Activated T-helper 17 cell treated with anti-CD3 and anti-CD28 coated beads, Interleukin-2, amount 50 U/mL, for 72 hours (primary cell): ENCODE results near the gene MB21D2. TPM values are rescaled to one million over a fixed set of nuclear protein-coding genes. Genes with fewer than 3 reads are reported as not detected.

Experiments
- ATAC-seq: fragments of 150-1000 bp; cut with Tn5 transposase; replicated peaks from 2 replicates; pipeline ENCODE4 v1.10.0; 2021; ENCODE audit warnings: mild to moderate bottlenecking, moderate library complexity
- H3K27ac Mint-ChIP-seq: one replicate; pipeline ENCODE4 v1.8.0; 2022; ENCODE audit warnings: mixed read lengths
- H3K27me3 Mint-ChIP-seq: one replicate; pipeline ENCODE4 v1.8.0; 2022; ENCODE audit warnings: mixed read lengths
- H3K36me3 Mint-ChIP-seq: one replicate; pipeline ENCODE4 v1.8.0; 2022; ENCODE audit warnings: low read depth, mild to moderate bottlenecking, mixed read lengths
- H3K4me1 Mint-ChIP-seq: one replicate; pipeline ENCODE4 v1.8.0; 2022; ENCODE audit warnings: mixed read lengths
- H3K4me3 Mint-ChIP-seq: one replicate; pipeline ENCODE4 v1.8.0; 2022; ENCODE audit warnings: mild to moderate bottlenecking, mixed read lengths
- H3K9me3 Mint-ChIP-seq: one replicate; pipeline ENCODE4 v1.8.0; 2022; ENCODE audit warnings: mixed read lengths
- total RNA-seq, 2 donors: library from RNA; stranded (reverse); gene quantifications; one replicate each; pipeline ENCODE4 v1.2.3, GENCODE V29; 2022

MB21D2 gene
- total RNA-seq, 2 donors from 2014 or later, result 13.4 to 13.9 TPM

DNA sequence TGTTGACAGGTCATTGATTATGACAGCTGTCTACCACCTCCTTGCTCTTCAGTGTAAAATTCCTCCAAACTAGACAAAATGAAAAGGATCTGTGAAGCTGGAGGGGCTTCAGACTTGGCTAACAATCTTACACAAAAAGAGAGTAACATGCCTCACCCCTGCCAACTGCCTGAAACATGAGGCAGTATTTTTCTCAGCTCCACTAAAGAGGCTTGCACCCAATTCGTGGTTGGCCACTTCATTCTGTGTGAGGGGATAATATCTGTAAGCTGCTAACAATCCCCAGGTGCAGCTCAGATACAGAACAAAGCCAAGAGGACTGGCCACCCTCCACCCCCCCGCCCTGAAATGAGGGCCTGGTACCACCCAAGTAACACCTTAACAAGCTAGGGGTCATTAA is 2.8 kb downstream of the MB21D2 start:
- H3K4me1 Mint-ChIP-seq, result peaks cover 4% of the 10 kb centered on the region

GRCh38 chr3:192913540-192913939 is 4.1 kb downstream of the MB21D2 start:
- Mint-ChIP-seq H3K4me3 (peak overlapping the region; percentile 99), H3K9me3 (no peaks in the 10 kb centered on the region), H3K4me1 (peaks cover 4% of the 10 kb centered on the region), H3K27ac (no peak overlapping the region), H3K27me3 (peaks cover 13% of the 10 kb centered on the region), H3K36me3 (peaks cover 26% of the 10 kb centered on the region)
- ATAC-seq, result no peak

More for the DNA sequence above, 2.8 kb downstream of the MB21D2 start:
- no peak for ATAC-seq
- Mint-ChIP-seq H3K9me3 (no peaks in the 10 kb centered on the region), H3K4me3 (peak overlapping the region; percentile 99), H3K27me3 (peaks cover 26% of the 10 kb centered on the region), H3K27ac (peak overlapping the region; percentile 99), H3K36me3 (peaks cover 26% of the 10 kb centered on the region)

- Mint-ChIP-seq H3K4me1 (peaks cover 5% of the 10 kb centered on the region), H3K4me3 (peak overlapping the region; percentile 10), H3K27me3 (peaks cover 8% of the 10 kb centered on the region), H3K36me3 (peaks cover 20% of the 10 kb centered on the region), H3K27ac (no peak overlapping the region), H3K9me3 (peaks cover 3% of the 10 kb centered on the region)
- no peak for ATAC-seq
Measured at GRCh38 chr3:192911293-192911692, 6.4 kb downstream of the MB21D2 start.

DNA sequence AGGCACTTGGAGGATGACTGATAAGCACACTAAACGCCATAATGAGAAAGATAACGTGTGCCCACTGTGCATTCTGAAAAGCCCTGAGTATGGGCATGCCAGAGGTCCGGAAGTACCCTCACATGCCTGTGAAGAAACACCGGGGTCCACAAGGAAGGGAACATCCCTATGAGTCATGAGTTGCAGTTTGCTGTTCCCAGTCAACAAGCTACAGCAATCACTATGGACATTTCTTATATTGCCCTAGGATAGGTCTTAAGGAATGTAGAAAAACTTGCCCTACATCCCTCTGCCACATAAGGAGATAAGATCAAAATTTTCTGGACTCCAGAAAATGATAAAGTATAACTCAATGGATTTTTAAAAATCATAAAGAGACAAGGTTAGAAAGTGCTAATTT is 9.9 kb downstream of the MB21D2 start:
- H3K27me3 Mint-ChIP-seq, result no peaks in the 10 kb centered on the region
- peak overlapping the region; percentile 90 for H3K27ac Mint-ChIP-seq
- no peak for ATAC-seq
- H3K9me3 Mint-ChIP-seq, result peaks cover 3% of the 10 kb centered on the region
- peaks cover 9% of the 10 kb centered on the region for H3K4me1 Mint-ChIP-seq
- H3K4me3 Mint-ChIP-seq, result peak overlapping the region; percentile 62
- peaks cover 16% of the 10 kb centered on the region for H3K36me3 Mint-ChIP-seq

DNA sequence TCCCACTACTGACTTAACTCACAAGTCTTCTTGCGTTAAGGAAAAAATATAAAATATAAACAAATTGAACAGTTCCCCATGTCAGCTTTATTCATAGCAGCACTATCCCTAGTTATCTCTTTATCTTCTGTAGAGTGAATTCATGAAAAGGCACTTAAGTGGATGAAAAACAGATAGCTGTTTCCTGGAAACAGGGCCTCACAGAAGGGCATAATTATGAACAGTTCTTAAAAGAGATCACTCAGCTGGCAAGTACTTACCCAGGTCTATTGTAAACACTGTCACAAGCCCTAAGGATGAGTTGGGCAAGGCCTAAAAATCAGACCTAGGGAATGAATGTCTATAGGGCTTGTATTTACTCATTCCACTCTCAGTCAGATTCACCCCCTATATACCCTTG is 10.7 kb downstream of the MB21D2 start:
- Mint-ChIP-seq H3K27ac (peak overlapping the region; percentile 90), H3K27me3 (no peaks in the 10 kb centered on the region)

DNA sequence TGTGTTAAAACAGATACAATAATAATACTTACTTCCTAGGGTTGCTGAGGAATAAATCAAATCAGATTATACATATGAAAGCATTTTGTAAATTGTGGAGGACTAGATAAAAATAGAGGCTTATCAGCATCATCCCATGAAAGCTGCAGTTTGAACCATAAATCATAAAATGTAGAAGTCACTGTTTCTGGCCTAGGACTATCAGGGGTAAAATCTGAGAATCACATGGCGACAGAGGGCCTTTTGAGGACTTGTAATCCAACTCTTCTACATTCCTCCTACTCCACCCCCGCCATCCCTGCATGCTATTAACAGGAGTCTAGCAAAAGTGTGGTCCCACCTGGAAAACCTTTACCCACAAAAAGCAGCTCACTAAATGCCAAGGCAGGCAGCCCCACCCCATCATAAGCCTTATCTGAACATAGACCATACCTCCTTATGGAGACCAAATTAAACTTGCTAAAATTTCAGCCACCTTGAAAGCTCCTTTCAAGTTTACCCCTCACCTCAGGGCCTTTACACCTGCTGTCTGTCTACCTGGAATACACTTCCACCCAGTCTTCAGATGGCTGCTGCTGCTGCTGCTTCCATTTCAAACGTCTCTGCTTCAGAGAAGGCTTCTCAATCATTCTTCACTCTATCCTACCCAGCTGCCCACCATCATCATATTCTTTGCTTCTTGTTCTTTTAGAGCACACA is 11.5 kb downstream of the MB21D2 start:
- H3K27me3 Mint-ChIP-seq, result no peaks in the 10 kb centered on the region
- peak overlapping the region; percentile 90 for H3K27ac Mint-ChIP-seq
- H3K4me3 Mint-ChIP-seq, result peak overlapping the region; percentile 62
- H3K36me3 Mint-ChIP-seq, result peaks cover 10% of the 10 kb centered on the region
- H3K4me1 Mint-ChIP-seq, result peaks cover 15% of the 10 kb centered on the region
- no peak for ATAC-seq
- peaks cover 6% of the 10 kb centered on the region for H3K9me3 Mint-ChIP-seq

More for the DNA sequence above, 10.7 kb downstream of the MB21D2 start:
- peak overlapping the region; percentile 62 for H3K4me3 Mint-ChIP-seq
- peaks cover 15% of the 10 kb centered on the region for H3K36me3 Mint-ChIP-seq
- peaks cover 6% of the 10 kb centered on the region for H3K9me3 Mint-ChIP-seq
- peaks cover 15% of the 10 kb centered on the region for H3K4me1 Mint-ChIP-seq
- peak; percentile 94 for ATAC-seq

- Mint-ChIP-seq H3K9me3 (peaks cover 6% of the 10 kb centered on the region), H3K4me1 (peaks cover 17% of the 10 kb centered on the region), H3K27ac (no peak overlapping the region), H3K4me3 (no peak overlapping the region), H3K27me3 (no peaks in the 10 kb centered on the region), H3K36me3 (peaks cover 22% of the 10 kb centered on the region)
- no peak for ATAC-seq
Measured at GRCh38 chr3:192904632-192905289, 12.9 kb downstream of the MB21D2 start.

GRCh38 chr3:192902549-192902948 is 15.1 kb downstream of the MB21D2 start:
- H3K27me3 Mint-ChIP-seq, result no peaks in the 10 kb centered on the region
- peaks cover 6% of the 10 kb centered on the region for H3K9me3 Mint-ChIP-seq
- H3K4me3 Mint-ChIP-seq, result no peak overlapping the region
- H3K36me3 Mint-ChIP-seq, result peaks cover 31% of the 10 kb centered on the region
- H3K27ac Mint-ChIP-seq, result peak overlapping the region; percentile 25
- peaks cover 27% of the 10 kb centered on the region for H3K4me1 Mint-ChIP-seq
- no peak for ATAC-seq

DNA sequence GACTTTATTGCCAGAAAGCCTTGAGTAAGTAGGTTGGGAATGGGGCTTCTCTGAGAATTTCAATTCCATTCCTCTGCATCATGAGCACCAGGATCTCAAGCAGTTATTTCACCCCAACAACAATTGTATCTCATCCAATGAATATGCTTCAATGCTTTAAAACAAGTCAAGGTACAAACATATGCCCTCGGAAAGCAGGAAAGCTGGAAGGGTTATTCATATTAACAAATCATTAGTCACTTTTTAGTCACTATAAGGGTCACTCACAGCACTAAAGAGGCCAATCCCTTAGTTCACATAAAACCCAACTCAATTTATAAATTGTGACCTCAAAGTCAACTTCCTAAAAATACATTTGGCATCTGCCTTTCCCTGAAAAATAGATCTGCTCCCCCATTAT is 16.2 kb downstream of the MB21D2 start:
- H3K9me3 Mint-ChIP-seq, result peaks cover 4% of the 10 kb centered on the region
- peaks cover 33% of the 10 kb centered on the region for H3K4me1 Mint-ChIP-seq
- H3K27me3 Mint-ChIP-seq, result no peaks in the 10 kb centered on the region
- peak overlapping the region; percentile 28 for H3K27ac Mint-ChIP-seq
- peak overlapping the region; percentile 15 for H3K4me3 Mint-ChIP-seq
- ATAC-seq, result no peak
- H3K36me3 Mint-ChIP-seq, result peaks cover 27% of the 10 kb centered on the region

GRCh38 chr3:192899540-192899982 is 18.1 kb downstream of the MB21D2 start:
- ATAC-seq, result peak; percentile 59
- H3K4me1 Mint-ChIP-seq, result peaks cover 41% of the 10 kb centered on the region
- peaks cover 3% of the 10 kb centered on the region for H3K9me3 Mint-ChIP-seq
- H3K36me3 Mint-ChIP-seq, result peaks cover 26% of the 10 kb centered on the region
- peak overlapping the region; percentile 86 for H3K27ac Mint-ChIP-seq
- peak overlapping the region; percentile 55 for H3K4me3 Mint-ChIP-seq
- H3K27me3 Mint-ChIP-seq, result peaks cover 7% of the 10 kb centered on the region

DNA sequence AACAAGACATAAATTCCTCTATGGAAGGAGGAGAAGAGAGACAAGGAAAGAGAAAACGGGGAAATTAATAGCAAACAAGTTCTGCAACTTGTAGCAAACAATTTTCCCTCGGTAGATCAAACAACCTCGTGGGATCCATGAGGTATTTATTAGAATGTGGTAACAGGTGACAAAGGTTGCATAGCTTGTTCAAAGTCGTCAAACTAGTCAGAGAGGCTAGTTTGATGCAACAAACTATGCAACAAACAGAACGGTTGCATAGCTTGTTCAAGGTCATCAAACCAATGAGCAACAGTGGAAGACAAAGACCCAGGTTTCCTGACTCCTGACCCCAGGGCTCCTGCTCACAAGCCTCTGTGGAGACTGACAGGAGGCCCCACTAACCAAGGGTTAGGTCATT is 20.7 kb downstream of the MB21D2 start:
- H3K9me3 Mint-ChIP-seq, result no peaks in the 10 kb centered on the region
- peak overlapping the region; percentile 70 for H3K27ac Mint-ChIP-seq
- peaks cover 43% of the 10 kb centered on the region for H3K4me1 Mint-ChIP-seq
- no peak for ATAC-seq
- H3K27me3 Mint-ChIP-seq, result peaks cover 7% of the 10 kb centered on the region
- peak overlapping the region; percentile 75 for H3K4me3 Mint-ChIP-seq
- peaks cover 33% of the 10 kb centered on the region for H3K36me3 Mint-ChIP-seq

GRCh38 chr3:192896208-192896607 is 21.4 kb downstream of the MB21D2 start:
- peaks cover 45% of the 10 kb centered on the region for H3K4me1 Mint-ChIP-seq
- no peaks in the 10 kb centered on the region for H3K9me3 Mint-ChIP-seq
- peaks cover 33% of the 10 kb centered on the region for H3K36me3 Mint-ChIP-seq
- peak overlapping the region; percentile 75 for H3K4me3 Mint-ChIP-seq
- peaks cover 7% of the 10 kb centered on the region for H3K27me3 Mint-ChIP-seq
- ATAC-seq, result no peak
- peak overlapping the region; percentile 70 for H3K27ac Mint-ChIP-seq

GRCh38 chr3:192894676-192895075 is 23.0 kb downstream of the MB21D2 start:
- Mint-ChIP-seq H3K36me3 (peaks cover 21% of the 10 kb centered on the region), H3K4me1 (peaks cover 48% of the 10 kb centered on the region), H3K27ac (peak overlapping the region; percentile 76), H3K9me3 (no peaks in the 10 kb centered on the region), H3K27me3 (peaks cover 7% of the 10 kb centered on the region), H3K4me3 (peak overlapping the region; percentile 75)
- ATAC-seq, result no peak

DNA sequence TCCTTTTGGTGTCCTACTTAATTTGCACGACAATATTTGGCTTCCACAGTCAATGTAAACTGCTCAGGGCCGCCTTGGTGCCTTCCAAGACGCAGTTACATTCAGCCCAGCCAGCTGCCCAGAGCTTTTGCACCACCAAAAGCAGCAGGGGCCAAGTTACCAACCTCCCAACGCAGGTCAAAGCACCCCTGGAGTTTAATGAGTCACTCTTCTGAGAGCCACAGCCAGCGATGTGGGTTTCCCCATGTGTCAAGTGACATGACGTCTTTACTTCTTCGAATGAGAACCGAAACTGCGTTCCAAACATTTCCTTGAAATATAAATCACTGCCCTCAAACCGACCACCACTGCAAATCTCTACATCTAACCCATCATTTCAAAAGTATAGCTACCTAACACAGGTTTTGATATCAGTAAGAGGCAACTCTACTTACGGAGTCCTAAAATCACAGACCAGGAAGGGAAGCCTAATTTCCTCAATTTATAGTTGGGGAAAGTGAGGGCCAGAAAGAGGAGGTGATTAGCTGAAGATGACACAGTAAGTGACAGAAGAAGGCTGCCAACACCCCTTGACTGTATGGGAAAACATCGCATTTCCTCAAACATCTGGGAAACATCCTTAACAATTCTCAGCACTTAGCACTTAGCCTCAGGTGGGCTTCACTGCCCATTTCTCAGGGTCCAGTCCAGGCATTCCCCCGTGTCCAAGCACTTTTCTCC is 24.5 kb downstream of the MB21D2 start:
- Mint-ChIP-seq H3K27ac (peak overlapping the region; percentile 76), H3K4me1 (peaks cover 46% of the 10 kb centered on the region), H3K27me3 (peaks cover 7% of the 10 kb centered on the region), H3K36me3 (peaks cover 12% of the 10 kb centered on the region), H3K4me3 (peak overlapping the region; percentile 75), H3K9me3 (no peaks in the 10 kb centered on the region)
- peak; percentile 91 for ATAC-seq
